ENCODE results near the gene PTPRCAP.
"Not testable (repeated sequence)": the region's sequence is repeated elsewhere in the genome, so short reads cannot be mapped to it uniquely, and the experiment has no call there.

PTPRCAP gene, protein sequence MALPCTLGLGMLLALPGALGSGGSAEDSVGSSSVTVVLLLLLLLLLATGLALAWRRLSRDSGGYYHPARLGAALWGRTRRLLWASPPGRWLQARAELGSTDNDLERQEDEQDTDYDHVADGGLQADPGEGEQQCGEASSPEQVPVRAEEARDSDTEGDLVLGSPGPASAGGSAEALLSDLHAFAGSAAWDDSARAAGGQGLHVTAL

DNA sequence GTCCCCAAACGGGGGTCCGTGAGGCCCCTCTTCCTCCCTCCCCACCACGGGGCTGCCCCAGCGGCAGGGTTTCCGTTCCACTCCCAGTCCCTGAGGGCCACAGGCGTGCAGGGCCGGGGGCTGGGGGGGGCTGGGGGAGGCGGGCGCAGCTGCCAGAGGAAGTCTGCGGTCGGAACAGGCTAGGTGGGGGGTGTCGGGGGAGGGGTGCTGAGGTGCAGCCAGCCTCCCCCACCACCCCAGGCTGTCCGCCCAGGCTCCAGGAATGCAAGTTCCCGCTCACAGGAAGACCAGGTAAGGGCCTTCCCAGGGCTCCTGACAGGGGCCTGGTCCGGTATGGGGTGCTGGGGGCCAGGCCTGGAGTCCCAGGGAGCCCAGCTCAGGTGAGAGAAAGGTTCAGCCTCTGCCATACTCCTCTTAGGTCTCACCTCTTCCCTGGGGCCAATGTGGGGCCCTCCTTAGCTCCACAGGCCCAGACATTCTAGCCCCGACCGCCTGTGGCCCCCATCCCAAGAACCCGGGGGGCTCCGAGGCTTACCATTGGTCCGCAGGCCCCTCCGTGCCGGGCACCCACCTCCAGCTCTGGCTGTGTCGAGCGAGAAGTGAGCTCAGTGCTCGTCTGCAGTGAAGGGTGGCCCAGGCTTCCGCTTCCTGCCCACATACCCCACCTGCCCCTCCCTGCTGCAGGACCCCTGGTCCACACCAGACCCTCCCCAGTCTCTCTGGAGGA is at the start of gene PTPRCAP:
Gene PTPRCAP, minus strand, starts transcription at position 601 of the 727 bp plus-strand sequence. Its CDS starts 63 bp downstream, at position 538.
- H3K9me3 Mint-ChIP-seq = no peaks in the 10 kb centered on the region
- peaks cover 75% of the 10 kb centered on the region for H3K36me3 Mint-ChIP-seq (ENCODE audit: low read depth)
- peak; percentile 85 for DNase-seq
- peak within 1 kb of the TSS; percentile 93 for H3K27ac Mint-ChIP-seq
- H3K4me3 Mint-ChIP-seq = peak within 1 kb of the TSS; percentile 96
- no peaks in the 10 kb centered on the region for H3K27me3 Mint-ChIP-seq
- H3K4me1 Mint-ChIP-seq (ENCODE audit: low read depth) = peaks cover 71% of the 10 kb centered on the region

DNA sequence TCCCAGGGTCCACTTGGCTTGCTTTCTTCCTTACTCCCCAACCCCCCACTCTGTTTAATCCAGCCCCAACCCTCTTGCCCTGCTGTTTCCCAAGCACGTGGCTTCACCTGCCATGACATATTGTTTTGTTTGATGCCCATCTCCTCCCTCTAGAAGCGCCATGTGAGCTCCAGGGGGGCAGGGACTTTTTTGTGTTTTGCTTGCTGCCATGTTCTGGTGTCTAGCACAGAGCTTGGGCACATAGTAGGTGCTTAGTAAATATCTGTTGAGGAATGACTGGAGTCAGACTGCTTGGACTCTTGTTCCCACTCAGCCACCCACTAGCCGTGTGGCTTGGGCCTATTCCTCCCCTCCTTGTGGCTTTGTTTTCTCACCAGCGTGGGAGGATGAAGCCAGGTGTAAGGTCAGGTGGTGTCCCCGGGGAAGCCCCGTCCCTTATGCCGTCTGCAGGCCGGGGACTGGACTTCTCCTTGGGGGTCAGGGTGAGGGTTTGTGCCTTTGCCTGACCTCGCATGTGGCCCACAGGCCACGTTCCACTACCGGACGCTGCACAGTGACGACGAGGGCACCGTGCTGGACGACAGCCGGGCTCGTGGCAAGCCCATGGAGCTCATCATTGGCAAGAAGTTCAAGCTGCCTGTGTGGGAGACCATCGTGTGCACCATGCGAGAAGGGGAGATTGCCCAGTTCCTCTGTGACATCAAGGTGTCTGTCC is 49.2 kb upstream of the PTPRCAP start:
- Mint-ChIP-seq H3K27me3 (no peaks in the 10 kb centered on the region), H3K27ac (peak overlapping the region; percentile 99), H3K4me1 (ENCODE audit: low read depth) (peaks cover 76% of the 10 kb centered on the region), H3K36me3 (ENCODE audit: low read depth) (peaks cover 81% of the 10 kb centered on the region), H3K4me3 (peak overlapping the region; percentile 85), H3K9me3 (peaks cover 2% of the 10 kb centered on the region)
- DNase-seq = peak; percentile 69

DNA sequence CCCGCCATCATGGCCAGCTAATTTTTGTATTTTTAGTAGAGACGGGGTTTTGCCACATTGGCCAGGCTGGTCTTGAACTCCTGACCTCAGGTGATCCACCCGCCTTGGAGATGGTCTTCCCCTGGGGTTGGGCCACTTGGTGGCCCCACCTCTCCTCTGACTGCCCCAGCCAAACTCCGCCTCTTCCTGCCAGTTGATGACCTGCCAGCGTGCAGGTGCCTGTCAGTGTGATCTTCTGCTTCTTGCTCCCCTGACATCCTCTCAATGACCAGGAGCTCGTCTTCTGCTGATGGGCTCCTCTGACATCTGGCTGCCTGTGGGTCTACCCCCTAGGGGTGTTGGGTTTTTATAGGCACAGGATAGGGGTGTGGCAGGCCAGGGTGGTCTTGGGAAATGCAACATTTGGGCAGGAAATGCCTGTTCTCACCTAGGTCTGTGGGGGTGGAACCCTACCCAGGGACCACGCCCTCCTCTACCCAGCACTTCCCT is 48.4 kb upstream of the PTPRCAP start:
- DNase-seq = peak; percentile 62
- H3K4me1 Mint-ChIP-seq (ENCODE audit: low read depth) = peaks cover 74% of the 10 kb centered on the region
- peaks cover 74% of the 10 kb centered on the region for H3K36me3 Mint-ChIP-seq (ENCODE audit: low read depth)

DNA sequence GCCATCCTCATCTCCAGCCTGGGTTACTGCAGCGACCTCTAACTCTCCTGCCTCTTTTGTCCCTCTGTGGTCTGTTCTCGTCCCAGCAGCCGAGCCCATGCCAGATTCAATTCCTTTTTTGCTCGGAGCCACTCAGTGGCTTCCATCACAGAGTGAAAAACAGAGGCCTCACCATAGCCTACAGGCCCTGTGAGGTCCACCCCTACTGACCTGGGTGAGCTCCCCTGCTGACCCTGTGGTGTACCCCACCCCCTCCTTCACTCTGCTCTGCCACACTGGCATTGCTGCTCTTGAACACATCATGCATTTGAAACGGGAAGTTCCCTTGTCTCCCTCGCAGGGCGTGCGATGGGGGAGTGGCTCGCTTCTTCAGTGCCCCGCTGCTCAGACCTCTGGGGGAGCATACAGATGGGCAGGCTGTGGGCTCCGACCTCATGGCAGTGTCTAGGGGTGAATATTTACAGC is 47.4 kb upstream of the PTPRCAP start:
- peak overlapping the region; percentile 85 for H3K4me3 Mint-ChIP-seq
- peak overlapping the region; percentile 99 for H3K27ac Mint-ChIP-seq
- peaks cover 2% of the 10 kb centered on the region for H3K9me3 Mint-ChIP-seq
- no peaks in the 10 kb centered on the region for H3K27me3 Mint-ChIP-seq
- H3K36me3 Mint-ChIP-seq (ENCODE audit: low read depth) = peaks cover 64% of the 10 kb centered on the region
- peaks cover 69% of the 10 kb centered on the region for H3K4me1 Mint-ChIP-seq (ENCODE audit: low read depth)
- DNase-seq = peak; percentile 80

More for the DNA sequence above, 48.4 kb upstream of the PTPRCAP start:
- H3K27ac Mint-ChIP-seq = peak overlapping the region; percentile 99
- not testable (repeated sequence) for H3K27me3 Mint-ChIP-seq, H3K9me3 Mint-ChIP-seq
- H3K4me3 Mint-ChIP-seq = peak overlapping the region; percentile 85

DNA sequence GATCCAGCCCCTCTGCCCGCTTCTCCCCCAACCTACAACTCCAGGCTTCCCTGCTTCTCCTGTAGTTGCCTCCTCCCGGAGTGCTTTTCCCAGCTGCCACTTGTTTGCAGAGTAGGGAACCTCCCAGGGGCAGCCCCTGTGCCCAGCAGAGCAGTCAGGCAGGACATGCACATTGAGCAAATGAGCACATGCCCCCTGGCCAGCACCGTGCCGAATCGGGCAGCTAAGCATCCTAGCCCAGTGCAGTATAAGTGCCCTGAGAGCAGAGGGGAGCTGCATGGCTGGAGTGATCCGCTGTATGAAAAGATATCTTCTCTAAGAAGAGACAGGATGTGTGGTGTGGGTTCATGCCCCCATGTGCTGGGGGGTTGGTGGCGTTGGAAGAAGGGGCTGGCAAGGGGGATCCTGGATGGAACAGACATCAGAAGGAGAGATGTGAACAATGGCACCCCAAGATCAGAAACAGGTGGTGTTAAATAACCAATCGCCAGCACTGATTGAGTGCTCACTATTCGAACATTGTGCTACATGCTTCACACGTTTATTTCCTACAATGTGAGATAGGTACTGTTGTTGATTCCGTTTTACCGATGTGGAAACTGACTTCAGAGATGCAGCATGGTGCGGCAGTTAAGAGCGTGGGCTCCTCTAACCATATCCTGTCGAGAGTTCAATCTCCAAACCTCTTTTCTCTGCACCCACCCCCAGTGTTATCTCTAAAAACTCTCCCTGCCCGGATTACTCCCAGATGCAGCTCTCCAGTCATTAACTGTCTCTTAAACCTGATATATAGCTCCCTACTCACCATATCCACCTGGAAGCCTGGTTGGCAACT is 46.6 kb upstream of the PTPRCAP start:
- Mint-ChIP-seq H3K36me3 (ENCODE audit: low read depth) (peaks cover 57% of the 10 kb centered on the region), H3K27me3 (no peaks in the 10 kb centered on the region)
- DNase-seq = peak; percentile 73

DNA sequence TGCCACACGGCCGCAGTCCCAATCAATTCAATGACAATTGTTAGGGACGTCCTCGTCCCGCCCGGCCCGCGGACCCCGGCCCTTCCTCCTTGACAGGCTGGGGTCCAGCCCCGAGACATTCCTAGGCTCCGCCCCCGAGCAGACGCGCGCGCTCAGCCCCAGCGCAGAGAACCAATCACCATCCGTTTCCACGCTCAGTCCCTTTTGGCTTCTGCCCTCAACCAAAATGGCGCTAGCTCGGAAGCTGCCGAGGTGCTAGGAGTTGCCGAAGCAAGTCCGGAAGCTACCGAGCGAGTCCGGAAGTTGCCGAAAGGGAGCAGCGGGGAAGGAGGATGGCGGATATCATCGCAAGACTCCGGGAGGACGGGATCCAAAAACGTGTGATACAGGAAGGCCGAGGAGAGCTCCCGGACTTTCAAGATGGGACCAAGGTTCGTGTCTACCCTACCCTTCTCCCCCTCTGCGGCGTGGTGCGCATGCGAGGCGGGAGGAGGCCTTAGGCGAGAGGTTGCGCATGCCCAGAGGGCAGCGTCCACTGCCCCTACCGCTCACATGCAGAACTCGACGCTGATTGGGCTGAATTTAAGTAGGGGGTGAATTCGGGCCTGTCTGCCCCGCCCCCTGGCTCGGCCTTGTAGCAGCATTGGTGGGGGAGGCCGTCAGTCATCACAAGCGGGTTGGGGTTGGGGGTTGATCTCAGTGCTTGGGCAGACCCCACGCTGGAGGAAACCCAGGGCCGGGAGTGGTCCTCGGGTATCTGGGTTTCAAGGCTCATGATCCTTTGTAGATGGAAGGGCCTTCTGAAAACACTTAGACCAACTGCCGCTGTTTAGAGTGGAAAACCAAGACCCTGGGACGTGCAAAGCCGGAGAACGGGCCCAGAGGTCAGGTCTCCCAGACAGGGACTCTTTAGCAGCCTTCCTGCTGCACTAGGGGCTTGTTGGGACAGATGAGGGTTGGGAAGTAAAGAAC is 45.6 kb upstream of the PTPRCAP start, which contains the start of gene AIP:
Gene AIP, plus strand, starts transcription at position 200 of the 972 bp plus-strand sequence. Its CDS starts 133 bp downstream, at position 333.
- H3K4me1 Mint-ChIP-seq (ENCODE audit: low read depth) = peaks cover 53% of the 10 kb centered on the region

More for the DNA sequence above, 46.6 kb upstream of the PTPRCAP start:
- peaks cover 2% of the 10 kb centered on the region for H3K9me3 Mint-ChIP-seq
- peak overlapping the region; percentile 85 for H3K4me3 Mint-ChIP-seq
- H3K27ac Mint-ChIP-seq = peak overlapping the region; percentile 99
- peaks cover 63% of the 10 kb centered on the region for H3K4me1 Mint-ChIP-seq (ENCODE audit: low read depth)

DNA sequence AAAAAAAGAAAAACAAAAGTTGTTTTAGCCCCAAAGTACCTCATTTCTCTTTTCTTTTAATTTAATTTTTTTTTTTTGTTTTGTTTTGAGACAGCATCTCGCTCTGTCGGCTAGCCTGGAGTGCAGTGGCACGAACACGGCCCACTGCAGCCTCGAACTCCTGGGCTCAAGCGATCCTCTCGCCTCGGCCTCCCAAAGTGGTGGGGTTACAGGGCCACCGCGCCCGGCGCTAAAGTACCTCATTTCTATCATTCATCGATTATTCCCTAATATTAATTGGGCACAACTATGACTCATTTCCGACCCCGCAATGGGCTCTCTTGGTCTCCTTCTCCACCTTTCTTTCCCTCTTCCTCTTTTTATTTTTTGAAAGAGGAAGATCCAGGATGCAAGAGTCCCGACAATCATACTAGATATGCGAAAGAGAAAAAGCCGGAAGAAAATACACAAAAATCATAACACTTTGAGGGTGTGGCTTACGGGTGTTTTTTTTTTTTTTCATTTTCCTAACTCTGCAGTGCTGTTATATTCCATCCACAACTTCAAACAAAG is 44.9 kb upstream of the PTPRCAP start:
- Mint-ChIP-seq H3K4me3 (peak overlapping the region; percentile 85), H3K27ac (peak overlapping the region; percentile 99), H3K4me1 (ENCODE audit: low read depth) (peaks cover 46% of the 10 kb centered on the region), H3K36me3 (ENCODE audit: low read depth) (peaks cover 40% of the 10 kb centered on the region), H3K9me3 (no peaks in the 10 kb centered on the region), H3K27me3 (no peaks in the 10 kb centered on the region)
- no peak for DNase-seq

More for the DNA sequence above, 45.6 kb upstream of the PTPRCAP start, which contains the start of gene AIP:
- peak; percentile 97 for DNase-seq
- H3K27me3 Mint-ChIP-seq = no peaks in the 10 kb centered on the region
- H3K9me3 Mint-ChIP-seq = peaks cover 2% of the 10 kb centered on the region
- peak within 1 kb of the TSS; percentile 99 for H3K27ac Mint-ChIP-seq
- peaks cover 48% of the 10 kb centered on the region for H3K36me3 Mint-ChIP-seq (ENCODE audit: low read depth)
- H3K4me3 Mint-ChIP-seq = peak within 1 kb of the TSS; percentile 85

DNA sequence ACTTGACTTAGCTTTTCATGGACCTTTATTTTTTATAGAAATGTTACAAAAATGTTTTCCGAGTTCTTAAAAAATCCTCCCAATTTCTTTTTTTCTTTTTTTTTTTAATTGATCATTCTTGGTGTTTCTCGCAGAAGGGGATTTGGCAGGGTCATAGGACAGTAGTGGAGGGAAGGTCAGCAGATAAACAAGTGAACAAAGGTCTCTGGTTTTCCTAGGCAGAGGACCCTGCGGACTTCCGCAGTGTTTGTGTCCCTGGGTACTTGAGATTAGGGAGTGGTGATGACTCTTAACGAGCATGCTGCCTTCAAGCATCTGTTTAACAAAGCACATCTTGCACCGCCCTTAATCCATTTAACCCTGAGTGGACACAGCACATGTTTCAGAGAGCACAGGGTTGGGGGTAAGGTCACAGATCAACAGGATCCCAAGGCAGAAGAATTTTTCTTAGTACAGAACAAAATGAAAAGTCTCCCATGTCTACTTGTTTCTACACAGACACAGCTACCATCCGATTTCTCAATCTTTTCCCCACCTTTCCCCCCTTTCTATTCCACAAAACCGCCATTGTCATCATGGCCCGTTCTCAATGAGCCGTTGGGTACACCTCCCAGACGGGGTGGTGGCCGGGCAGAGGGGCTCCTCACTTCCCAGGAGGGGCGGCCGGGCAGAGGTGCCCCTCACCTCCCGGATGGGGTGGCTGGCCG is 40.0 kb upstream of the PTPRCAP start:
- DNase-seq; H3K27me3 Mint-ChIP-seq; H3K4me3 Mint-ChIP-seq; H3K4me1 Mint-ChIP-seq (ENCODE audit: low read depth); H3K9me3 Mint-ChIP-seq; H3K27ac Mint-ChIP-seq; H3K36me3 Mint-ChIP-seq (ENCODE audit: low read depth): not testable (repeated sequence)

DNA sequence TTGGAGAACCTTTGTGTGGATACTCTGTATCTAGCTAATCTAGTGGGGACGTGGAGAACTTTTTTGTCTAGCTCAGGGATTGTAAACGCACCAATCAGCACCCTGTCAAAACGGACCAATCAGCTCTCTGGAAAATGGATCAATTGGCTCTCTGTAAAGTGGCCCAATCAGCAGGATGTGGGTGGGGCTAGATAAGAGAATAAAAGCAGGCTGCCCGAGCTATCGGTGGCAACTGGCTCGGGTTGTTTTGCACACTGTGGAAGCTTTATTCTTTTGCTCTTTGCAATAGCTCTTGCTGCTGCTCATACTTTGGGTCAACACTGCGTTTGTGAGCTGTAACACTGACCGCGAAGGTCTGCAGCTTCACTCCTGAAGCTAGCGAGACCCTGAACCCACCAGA is 39.2 kb upstream of the PTPRCAP start:
- not testable (repeated sequence) for H3K27ac Mint-ChIP-seq; H3K27me3 Mint-ChIP-seq; DNase-seq; H3K9me3 Mint-ChIP-seq; H3K4me3 Mint-ChIP-seq; H3K36me3 Mint-ChIP-seq (ENCODE audit: low read depth); H3K4me1 Mint-ChIP-seq (ENCODE audit: low read depth)

DNA sequence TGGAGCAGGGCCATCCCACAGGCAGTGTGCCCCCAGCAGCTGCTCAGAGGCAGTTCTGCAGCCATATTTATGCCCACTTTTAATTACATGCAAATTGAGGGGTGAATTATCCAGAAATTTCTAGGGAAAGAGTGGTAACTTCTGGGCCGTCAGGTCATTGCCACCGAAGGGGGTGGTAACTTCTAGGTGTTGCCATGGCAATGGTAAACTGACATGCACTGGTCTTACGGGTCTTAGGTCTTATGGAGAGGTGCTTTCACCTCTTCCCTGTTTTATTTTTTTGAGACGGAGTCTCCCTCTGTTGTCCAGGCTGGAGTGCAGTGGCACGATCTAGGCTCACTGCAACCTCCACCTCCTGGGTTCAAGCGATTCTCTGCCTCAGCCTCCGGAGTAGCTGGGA is 35.4 kb upstream of the PTPRCAP start:
- Mint-ChIP-seq H3K4me3 (no peak overlapping the region), H3K9me3 (no peaks in the 10 kb centered on the region), H3K27me3 (no peaks in the 10 kb centered on the region), H3K4me1 (ENCODE audit: low read depth) (peaks cover 13% of the 10 kb centered on the region), H3K27ac (no peak overlapping the region), H3K36me3 (ENCODE audit: low read depth) (peaks cover 5% of the 10 kb centered on the region)
- no peak for DNase-seq

DNA sequence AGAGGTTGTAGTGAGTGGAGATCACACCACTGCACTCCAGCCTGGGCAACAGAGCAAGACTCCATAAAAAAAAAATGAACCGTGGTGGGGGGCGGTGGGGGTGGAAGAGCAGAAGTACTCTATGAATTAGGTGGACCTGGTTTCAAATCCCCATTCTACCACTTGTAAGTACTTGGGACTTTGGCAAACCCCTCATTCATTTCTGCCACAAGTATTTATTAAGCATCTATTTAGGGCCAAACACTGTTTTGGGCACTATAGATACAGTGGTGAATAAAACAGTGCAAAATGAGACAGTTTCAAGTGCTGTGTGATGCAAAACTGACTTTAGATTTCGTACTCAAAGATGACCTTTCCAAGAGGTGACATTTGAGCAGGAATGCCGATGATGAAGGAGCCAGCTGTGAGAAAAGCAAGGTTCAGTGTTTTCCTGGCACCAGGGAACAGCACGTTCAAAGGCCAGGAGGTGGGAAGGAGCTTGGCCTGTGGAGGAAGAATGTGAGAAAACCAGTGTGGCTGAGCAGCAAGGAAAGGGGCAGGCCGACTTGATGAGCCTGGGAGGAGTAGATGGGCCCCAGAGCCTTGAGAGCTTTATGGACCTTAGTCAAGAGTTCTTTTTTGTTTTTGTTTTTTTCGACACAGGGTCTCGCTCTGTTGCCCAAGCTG is 33.0 kb upstream of the PTPRCAP start:
- DNase-seq = no peak
- H3K36me3 Mint-ChIP-seq (ENCODE audit: low read depth) = peaks cover 13% of the 10 kb centered on the region
- no peak overlapping the region for H3K4me3 Mint-ChIP-seq
- H3K27me3 Mint-ChIP-seq = no peaks in the 10 kb centered on the region
- H3K4me1 Mint-ChIP-seq (ENCODE audit: low read depth) = peaks cover 32% of the 10 kb centered on the region
- peak overlapping the region; percentile 12 for H3K27ac Mint-ChIP-seq
- no peaks in the 10 kb centered on the region for H3K9me3 Mint-ChIP-seq

DNA sequence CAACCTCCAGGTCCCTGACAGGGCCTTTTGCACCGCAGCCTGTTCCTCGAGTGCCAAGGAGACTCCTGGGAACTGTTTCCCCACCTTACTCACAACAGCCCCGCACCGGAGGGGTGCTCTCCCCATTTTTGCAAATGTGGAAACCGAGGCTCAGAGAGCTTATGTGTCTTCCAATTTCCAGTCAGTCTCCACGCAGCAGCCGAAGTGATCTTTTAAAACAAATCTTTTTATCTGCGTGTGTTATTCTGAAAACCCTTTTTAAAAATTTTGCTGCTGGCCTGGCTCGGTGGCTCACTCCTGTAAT is 32.0 kb upstream of the PTPRCAP start:
- peaks cover 20% of the 10 kb centered on the region for H3K36me3 Mint-ChIP-seq (ENCODE audit: low read depth)
- H3K4me1 Mint-ChIP-seq (ENCODE audit: low read depth) = peaks cover 36% of the 10 kb centered on the region
- no peaks in the 10 kb centered on the region for H3K27me3 Mint-ChIP-seq
- no peak for DNase-seq
- H3K27ac Mint-ChIP-seq = peak overlapping the region; percentile 90
- H3K9me3 Mint-ChIP-seq = no peaks in the 10 kb centered on the region
- H3K4me3 Mint-ChIP-seq = peak overlapping the region; percentile 78

All from activated T-cell treated with anti-CD3 and anti-CD28 coated beads, Interleukin-2, amount 50 U/mL, for 24 hours (primary cell).